GM20431 (cell line): ENCODE measurements around the gene UST.
"Not testable (repeated sequence)": the region's sequence is repeated elsewhere in the genome, so short reads cannot be mapped to it uniquely, and the experiment has no call there.

ENCODE experiments used
- in situ Hi-C: fragments of 300-500 bp; cut with MseI, MboI; formaldehyde crosslinking; loops from one replicate; pipeline ENCODE4 v1.15.0; 2020; ENCODE audit warnings: low sequenced_read_pairs; ENCODE audit not compliant: unreplicated experiment

The UST gene

DNA sequence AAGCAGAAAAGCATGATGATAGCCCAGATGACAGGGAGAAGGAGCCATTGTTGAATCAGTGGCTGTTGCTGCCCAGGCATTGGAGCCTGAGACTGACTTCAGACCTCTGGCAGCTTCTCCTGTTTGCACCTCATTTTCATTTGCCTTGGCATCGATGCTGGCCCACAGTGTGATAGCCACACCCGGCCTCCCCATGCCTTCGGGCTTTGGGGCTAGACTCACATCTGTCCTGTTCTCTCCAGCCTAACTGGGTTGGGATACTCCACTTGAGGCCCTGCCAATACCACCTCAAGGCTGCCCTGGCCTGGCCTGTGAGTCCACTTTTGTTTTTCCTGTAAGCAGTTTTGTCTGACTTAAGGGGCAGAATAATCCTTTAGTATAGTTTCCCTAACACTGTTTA, 140.4 kb downstream of the UST start:
- in situ Hi-C loops, result no loop called here

DNA sequence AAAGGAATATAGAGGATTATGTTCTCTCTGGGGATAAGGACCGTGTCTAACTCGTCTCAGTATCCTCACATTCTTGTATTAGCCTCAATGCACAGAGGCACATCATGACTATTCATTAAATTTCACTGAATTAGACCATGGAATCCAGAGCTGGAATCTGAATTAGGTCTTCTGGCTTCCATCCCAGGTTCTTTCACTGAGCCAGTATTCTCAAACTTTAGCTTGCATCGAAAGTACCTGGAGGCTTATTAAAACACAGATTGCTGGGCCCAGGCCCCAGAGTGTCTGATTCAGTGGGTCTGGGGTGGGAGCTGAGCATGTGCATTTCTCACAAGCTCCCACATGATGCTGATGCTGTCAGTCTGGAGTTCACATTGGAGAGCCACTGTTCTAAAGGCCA, 142.0 kb downstream of the UST start:
- in situ Hi-C loops, result no loop called here

DNA sequence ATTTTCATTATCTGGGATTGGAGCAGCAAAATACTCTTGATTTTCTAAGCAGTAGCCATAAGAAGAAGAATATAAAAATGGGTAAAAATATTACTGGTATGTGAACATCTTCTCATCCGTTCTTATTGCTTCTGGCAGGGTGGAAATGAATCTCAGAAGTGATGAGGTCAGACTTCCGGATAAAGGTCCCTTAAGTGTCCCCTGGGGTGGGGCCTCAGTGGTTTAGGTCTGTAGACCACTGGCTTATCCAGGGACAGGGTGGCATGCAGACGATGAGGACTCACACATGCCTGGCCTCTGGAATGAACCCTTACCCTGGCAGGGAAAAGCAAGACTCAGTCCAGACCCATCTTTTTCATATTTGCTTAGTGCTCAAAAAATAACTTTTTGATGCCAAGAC, 143.3 kb downstream of the UST start:
- in situ Hi-C loops, result no loop called here

DNA sequence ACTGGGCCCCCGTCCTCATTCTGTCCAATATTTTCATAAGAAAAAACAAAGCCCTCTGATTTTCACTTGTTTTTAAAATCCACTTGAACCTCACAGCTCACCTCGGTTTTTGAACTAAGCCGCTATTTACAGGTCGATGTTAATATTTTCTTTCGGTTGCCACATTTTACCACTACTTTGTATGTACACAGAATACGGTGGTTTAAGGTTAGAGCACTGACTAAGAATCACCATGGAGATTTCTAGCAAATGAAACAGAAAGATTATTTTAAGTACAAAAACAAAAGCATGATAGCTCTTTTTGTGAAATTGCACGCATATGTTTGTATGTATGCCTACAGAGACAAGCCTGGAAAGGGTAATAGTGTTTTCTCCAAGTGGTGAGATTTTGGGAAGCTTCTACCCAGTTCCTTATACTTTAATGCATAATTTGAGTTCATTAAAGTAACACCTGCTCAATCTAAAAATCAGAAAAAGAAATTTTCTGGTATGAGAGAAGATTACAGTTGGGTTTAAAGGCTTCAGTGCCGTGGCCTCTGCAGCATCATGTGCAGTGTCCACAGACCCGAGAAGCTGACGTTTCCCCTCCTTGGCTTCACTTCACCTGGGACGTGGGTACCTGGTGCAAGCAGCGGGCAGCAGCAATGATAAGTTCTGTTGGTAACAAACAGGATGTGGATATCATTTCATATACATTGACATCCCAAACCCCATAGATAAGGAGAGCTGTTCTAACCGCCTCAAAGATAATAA, 144.0 kb downstream of the UST start:
- in situ Hi-C loops, result no loop called here

DNA sequence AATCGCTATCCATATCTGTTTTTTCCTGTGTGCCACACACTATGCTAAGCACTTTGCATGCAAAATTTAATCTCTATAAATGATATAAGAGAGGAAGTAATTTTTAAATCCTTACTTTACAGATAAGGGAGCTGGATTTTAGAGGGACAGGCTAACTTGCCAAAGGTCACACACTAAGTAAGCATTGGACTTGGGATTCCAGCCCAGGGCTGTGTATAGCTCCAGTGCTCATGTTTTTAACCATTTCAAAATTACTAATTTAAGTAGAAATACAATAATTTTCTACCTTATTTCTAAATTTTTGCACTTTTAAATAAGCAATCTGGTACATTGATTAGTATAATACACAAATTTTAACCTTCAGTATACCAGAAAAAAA, 144.6 kb downstream of the UST start:
- in situ Hi-C loops, result no loop called here

DNA sequence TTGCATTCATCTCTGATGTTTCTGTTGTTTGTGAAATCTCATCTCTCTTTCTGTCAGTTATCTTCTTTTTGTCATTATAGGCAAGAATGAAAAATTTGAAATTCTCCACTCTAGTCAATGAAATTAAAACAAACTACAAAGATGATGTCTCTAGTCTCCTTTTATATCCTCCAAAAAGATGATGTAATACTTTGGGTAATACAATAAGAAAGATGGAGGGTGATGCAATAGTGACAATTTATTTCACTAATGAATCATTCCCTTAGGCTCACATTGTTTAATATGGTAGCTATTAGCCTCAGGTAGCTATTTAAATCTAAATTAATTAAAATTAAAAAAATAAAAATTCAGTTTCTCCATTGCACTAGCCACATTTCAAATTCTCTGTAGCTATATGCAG, 145.4 kb downstream of the UST start:
- in situ Hi-C loops, result no loop called here

DNA sequence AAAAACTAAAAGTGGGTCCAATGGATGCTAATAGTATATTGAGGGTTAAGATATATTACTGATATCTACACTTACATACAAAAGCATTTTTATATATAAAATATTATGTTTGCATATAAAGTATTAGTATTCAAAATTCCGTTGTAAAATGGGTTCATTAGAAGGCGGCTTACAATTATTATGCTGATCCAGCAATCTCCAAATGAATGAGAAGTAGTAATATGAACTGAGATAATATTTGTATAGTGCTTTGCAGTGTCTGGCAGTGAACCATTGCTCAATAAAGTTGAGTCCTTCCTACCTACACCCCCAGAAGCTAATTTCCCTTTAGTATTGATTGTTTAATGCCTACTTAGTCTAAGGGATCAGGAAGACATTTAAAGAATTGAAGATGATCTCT, 146.2 kb downstream of the UST start:
- in situ Hi-C loops, result no loop called here

DNA sequence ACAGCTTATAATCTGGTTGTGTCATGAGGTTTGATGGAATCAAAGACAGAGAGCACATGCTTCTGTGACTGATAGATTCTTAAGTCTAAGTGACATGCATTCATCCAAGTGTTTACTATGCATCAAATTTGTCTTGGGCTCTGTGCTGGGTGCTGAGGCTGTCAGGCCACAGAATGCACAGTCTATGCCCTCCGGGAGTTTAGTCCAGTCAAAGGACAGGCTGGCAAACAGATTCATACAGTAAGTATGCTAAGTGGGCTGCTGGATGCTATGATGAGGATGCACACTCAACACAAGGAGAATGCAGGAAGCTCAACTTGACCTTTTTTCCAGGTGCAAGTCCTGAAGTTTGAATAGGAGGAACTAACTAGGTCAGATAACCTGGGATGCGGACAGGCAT, 146.7 kb downstream of the UST start:
- in situ Hi-C loops, result no loop called here

DNA sequence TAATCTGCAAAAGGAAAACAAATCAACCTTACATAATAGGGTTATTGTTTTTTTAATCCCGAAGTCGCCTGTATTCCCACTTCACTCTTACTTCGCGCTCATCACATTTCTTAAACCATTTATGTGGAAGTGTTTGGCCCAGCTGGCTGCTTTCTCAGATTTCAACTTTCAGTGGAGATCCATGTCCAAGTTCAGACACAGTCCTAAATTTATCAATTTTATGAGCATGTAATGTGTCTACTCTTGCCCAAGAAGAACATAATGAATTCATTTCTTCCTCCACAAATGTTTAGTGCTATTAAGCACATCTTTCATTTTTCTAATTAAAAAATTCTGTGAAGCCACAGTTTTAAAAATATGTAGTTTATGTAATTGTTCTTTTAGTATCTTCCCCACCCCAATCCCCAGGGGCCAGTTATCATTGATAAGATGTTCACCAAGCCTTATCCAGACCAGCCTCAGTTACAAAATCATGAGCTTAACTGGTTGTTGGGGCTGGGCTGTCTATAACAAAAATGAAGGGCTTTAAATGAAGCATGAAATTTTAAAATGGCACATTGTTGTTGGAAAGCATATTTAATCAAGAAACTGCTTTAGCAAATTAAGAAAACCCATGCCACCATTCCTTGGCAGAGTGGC, 151.7 kb downstream of the UST start:
- in situ Hi-C loops, result no loop called here

DNA sequence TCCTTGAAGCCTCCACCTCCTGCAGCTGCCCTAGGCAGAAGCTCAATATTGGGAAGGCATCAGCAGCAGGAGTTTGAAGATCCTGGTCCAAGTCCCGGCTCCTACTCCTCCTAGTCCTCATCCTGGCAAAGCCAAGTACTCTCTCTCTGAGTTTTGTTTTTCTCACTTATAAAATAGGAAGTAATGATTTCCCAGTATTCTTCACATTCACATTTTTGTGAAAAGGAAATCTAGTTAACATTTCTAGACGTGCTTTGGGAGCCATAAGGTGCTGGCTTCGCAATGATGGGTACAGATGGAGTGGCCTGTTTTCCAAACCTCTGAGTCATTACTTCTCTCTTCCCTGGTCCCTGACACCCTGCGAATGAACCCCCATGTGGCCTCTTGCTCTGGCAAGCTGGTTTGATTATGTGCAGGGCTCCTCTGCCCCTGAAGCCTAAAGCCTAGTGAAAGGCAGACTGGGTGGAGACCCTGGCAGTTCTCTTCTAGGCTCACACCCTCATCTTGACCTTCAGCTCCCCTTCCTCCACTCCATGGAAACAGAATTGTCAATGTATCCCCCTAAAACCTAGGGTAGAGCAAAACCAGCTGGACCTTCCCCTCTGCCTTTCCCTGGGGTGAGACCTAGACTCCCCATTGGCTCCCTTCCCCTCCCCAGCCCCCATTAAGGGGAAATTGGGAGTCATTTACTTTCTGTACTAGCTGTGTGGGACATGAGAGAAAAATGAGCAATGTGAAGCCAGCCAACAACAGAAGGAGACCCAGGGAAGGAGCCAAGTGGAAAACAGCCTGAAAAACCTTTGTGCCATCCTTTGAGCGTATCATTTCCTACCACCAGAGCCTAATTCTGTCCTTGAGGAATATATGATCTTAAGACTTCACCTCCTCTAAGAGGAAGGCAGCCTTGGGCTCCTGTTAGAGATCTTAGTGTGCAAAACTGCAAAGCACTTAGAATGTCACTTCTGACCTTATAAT, 158.4 kb downstream of the UST start:
- in situ Hi-C loops, result no loop called here

DNA sequence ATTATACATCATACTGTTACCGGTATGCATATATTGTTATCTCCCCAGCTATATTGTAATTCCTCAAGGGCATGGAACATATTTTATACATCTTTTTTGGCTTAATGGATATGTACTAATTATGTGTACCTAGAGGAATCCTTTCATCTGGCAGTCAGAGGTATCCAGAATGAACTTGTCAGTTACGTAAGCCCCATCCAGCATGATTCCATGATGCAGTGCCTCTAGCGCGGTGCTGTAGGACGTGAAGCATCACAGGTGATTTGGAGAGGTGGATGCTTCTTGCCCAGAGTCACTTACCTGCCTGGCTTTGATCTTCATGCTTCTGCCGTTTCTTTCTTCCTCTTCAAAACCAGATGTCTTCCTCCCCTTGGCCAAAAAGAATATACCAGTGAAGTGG, 159.1 kb downstream of the UST start:
- in situ Hi-C loops, result no loop called here

DNA sequence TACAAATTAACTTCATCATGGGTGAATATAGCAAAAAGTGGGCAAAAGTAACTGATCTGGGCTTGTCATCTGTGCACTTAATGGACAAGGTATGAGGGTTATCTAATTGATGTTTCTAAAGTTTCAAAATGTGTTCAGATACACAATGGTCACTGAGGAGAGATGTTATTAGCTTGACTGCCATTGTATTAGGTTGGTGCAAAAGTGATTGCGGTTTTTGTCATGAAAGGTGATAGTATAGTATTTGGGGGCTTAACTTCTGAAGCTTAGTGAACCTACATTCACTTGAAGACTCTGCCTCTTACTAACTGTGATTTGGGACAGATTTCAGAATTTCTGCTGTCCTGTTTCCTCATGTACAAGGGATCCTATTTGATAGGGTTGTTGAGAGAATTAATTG, 159.6 kb downstream of the UST start:
- in situ Hi-C loops, result no loop called here

DNA sequence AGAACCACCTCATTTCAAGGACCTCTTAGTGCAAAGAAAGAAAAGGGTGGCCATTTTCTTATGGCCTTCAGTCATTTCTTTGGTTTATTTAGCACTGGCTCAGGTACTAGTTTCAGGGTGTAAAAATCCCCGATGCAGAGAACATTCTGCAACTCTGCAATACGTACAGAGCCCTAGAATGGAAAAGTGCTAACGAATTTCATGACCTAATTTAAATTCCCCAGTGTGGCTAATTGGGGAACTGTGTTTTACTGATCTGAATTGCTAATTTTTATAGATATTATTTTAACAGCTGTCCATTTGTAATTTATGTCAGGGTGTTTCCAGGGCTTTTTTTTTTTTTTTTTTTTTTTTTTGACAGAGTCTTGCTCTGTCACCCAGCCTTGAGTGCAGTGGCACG, 160.7 kb downstream of the UST start:
- in situ Hi-C loops, result no loop called here

DNA sequence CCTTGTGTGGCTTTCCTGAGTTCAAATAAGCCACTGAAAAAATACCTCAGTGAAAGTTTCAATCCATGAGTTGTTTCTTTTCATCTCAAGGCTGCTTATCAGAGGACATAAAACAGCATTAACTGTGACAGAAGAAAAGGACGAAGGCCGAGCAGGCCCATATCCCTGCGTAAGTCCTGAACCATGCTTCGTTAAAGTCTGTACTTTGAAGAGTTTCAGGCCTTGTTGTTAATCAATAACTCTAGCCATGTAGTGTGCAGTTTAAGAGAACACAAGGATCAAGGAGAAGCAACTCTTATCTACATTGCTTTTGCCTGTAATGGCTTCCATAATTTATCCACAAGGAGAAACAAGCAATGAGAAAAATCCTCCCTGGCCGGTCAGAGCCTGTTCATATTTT, 165.4 kb downstream of the UST start:
- in situ Hi-C loops, result no loop called here

DNA sequence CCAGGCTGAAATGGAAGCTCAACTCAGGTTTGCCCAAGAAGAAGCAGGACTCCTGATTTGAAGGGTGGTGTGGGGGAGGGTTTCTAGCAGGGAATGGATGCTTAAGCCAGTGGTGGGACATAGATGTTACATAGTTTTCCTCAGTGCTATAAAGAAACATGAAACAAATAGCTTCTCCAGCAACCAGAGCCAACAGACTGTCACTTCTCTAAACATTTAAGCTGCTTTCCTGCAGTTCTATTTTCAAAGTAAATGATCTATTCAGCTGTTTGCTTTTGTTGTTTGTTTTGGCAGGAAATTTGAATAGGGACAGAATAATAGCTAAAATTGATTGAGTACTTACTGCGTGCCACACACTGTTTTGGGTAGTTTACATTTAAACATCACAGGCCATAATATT, 169.0 kb downstream of the UST start:
- in situ Hi-C loops, result no loop called here

DNA sequence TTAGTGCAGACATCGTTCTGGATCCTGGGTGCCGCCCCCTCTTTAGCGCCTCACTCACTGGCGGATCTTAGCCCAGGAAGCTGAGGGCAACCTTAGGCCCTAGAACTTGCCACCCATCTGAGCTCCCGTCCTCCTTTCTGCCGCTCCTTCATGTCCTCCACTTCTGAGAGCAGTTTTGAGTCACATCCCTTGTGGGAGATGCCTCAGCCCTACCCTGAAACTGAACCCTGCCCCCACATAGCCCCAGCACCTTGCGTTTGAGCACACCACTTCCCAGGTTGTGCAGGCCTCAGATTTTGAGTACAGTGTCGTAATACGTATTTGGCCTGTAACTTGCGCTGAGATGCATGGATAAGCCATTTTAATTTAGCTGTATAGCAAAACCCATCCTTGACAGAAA, 169.7 kb downstream of the UST start:
- in situ Hi-C loops, result not testable (repeated sequence)

DNA sequence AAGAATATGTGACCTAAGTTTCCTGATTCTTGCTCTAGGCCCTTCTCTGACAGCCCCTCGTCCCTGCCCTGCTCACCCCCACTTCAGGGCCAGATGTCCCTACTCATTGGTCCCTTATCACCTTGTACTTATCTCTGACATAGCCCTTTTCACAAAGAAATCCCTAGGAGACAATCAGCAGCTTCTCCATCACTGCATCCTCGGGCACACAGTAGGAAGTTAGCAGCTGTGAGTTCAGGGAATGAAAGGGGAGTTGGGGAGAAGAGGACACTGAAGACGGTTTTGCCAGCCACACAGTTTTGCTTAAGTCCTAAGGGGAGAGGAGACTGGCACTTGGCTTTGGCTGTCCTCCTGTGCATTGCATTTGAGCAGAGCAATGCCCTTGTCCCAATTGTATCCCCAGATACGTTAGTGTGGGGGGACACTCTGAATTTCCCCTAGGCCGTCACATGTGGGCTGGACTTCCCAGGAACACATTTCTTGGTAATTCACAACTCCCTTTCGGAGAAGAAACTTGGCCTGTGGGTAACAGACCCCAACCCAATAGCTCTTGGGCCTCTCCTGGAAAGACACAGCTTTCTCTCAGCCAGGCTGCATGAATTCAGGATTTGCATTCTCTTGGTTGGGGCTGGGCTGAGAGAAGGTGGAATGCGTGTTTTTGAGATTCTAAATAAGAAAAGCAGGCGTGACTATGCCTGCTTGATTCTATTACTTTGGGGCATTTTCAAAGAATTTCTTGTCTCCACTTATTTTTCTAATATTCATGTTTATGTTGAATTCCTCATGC, 177.6 kb downstream of the UST start:
- in situ Hi-C loops, result no loop called here

DNA sequence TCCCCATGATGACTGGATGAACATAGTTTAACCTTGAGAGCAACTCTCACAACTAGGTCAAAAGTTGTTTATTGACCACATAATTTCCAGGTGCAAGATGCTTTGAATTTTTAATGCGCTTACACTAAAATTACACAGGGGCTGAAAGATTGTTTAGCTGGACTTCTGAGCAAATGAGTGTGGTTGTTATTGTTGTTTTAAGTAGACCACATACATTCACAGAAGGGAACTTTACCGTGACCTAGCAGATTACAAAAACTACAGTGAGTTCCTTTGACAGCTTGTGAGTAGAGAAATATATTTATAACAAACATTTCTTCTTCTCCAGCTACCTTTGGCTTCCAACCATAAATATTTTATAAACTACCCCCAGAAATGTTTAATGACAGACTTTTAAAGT, 178.9 kb downstream of the UST start:
- in situ Hi-C loops, result no loop called here

DNA sequence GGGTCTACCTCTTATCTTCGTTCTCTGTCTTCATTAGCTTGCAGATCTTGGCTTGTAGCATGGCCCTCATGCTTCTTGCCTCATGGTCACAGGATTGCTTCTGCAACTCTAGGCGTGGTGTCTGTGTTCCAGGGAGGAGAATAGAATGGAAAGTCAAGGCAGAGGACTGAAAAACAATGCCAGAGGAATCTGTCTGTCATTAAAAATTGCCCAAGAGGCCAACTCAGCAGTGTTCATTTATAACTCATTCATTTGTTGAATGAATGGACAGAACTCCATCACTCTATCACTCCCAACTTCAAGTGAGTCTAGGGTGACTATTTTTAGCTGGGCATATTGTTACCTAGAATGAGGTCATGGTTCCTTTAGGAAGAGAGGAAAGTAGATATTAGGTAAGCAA, 179.6 kb downstream of the UST start:
- in situ Hi-C loops, result no loop called here

DNA sequence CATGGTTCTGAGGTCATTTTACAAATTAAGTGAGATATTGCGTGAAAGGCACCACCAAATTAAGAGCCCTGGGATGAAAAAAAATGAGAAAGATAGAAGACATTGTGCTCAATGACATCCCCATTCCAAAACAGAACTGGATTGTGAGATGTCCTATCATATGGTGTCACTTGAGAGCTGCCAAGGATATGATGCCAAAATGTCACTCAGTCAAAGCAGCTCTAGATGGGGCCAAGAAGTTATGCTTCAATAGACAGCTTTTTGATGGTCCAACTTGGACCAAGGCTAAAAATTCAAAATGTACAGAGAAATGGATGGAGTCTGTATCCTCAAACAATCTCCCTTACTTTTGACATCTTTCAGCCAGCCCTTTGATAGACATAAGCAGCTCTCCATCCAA, 180.8 kb downstream of the UST start:
- in situ Hi-C loops, result no loop called here
